ENCODE results near the gene DLG5. TPM values are rescaled to one million over a fixed set of nuclear protein-coding genes. Genes with fewer than 3 reads are reported as not detected.

DLG5 gene
- total RNA-seq, 1 donor from 2014 or later: 32.9 TPM

DNA sequence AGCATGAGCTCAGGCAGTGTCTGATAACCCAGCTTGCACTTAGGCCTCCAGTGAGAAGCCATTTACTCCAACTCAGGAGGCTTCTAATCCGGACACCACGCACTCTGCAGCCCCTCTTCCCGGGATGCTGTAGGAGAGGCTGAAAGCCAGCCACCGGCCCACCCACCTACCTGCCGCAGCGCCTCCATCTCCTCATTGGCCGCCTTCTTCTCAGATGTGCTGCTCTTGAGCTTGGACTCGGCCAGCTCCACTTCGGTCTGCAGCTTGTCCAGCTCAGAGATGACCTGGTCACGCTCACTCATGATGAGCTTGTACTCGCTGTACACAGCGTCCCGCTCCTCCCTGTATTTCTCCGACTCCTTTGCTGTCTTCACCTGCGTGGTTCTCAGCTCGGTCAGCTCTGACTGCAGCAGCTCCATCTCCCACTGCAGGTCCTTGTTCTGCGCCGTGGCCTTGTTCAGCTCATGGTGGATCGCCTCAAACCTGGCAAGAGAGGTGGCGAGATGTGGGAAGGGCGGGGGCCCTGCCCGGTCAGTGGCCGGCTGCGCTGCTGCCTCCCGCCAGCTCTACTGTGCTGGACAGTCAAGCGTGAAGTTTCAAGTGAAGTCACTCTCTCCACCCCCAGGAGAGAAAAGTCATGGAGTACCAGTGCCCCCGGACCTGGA lies 84.7 kb downstream of the DLG5 start:
- no peaks in the 10 kb centered on the region for H3K9me3 ChIP-seq
- H3K4me1 ChIP-seq: peaks cover 0 to 2% of the 10 kb centered on the region in 2 donors

DNA sequence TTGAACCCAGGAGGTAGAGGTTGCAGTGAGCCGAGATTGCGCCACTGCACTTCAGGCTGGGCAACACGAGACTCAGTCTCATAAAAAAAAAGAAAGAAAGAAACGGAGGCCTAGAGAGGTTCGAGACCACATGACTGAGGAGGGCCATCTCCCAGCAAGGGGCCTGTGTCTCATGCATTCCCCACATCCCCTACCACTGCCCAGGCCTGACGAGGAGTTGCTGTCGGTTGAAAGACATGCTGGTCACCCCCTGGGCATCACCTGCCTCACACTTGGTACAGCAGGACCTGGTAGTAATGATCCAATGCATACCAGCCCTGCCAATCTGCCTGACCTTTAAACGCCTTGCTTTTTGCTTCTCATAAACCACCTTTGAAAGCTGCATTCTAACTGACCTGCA lies 85.9 kb downstream of the DLG5 start:
- no peaks in the 10 kb centered on the region for H3K27me3 ChIP-seq
- H3K27ac ChIP-seq: no peak overlapping the region
- H3K36me3 ChIP-seq: peaks cover 39 to 60% of the 10 kb centered on the region in 2 donors
- intact Hi-C loops (cut with DNase I): no loop called here
- TF ChIP-seq, protein P1, sequence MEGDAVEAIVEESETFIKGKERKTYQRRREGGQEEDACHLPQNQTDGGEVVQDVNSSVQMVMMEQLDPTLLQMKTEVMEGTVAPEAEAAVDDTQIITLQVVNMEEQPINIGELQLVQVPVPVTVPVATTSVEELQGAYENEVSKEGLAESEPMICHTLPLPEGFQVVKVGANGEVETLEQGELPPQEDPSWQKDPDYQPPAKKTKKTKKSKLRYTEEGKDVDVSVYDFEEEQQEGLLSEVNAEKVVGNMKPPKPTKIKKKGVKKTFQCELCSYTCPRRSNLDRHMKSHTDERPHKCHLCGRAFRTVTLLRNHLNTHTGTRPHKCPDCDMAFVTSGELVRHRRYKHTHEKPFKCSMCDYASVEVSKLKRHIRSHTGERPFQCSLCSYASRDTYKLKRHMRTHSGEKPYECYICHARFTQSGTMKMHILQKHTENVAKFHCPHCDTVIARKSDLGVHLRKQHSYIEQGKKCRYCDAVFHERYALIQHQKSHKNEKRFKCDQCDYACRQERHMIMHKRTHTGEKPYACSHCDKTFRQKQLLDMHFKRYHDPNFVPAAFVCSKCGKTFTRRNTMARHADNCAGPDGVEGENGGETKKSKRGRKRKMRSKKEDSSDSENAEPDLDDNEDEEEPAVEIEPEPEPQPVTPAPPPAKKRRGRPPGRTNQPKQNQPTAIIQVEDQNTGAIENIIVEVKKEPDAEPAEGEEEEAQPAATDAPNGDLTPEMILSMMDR (IDR thresholded peaks at IDR 0.05): no peak
- no peak for DNase-seq (ENCODE audit: low spot score in 2 of 2)
- H3K4me3 ChIP-seq: no peak overlapping the region
- no peaks in the 10 kb centered on the region for H3K9me3 ChIP-seq
- H3K4me1 ChIP-seq: no peaks in the 10 kb centered on the region

More for the DNA sequence above, 84.7 kb downstream of the DLG5 start:
- TF ChIP-seq, protein P1 (IDR thresholded peaks at IDR 0.05): no peak
- Histone ChIP-seq H3K27ac (no peak overlapping the region), H3K36me3 (peaks cover 35 to 56% of the 10 kb centered on the region in 2 donors), H3K27me3 (no peaks in the 10 kb centered on the region), H3K4me3 (no peak overlapping the region)
- no peak for DNase-seq (ENCODE audit: low spot score in 2 of 2)
- intact Hi-C loops (cut with DNase I): no loop called here

DNA sequence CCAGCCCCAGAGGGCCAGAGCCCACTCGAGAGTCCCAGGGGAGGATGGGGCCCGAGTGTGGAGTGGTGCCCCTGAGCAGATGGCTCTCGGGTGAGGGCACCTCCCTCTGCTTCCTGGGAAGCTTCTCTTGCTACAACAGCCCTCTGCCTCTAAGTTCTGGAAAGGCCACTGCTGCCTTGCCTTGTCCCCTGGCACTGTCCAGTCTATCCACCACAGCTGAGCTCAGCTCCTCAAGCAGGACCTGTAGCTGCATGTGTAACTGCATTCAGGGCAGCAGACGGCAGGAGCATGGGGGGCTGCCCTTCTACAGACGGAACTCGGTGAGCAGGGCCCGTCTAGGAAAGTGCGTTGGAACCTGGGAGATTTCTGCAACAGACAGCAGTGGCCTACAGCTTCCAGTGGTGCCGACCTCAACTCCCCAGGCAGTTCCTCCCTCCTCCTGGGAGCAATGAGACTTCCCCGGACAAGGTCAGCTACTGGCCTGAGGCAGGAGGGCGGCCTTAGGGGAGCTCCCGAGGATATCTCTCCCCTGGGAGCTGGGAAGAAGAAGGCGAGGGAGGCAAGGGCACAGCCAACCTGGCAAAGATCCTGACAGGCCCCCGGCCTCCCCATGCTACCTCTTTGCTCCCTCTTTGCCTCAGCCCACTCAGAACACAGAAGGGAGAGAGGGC lies 88.5 kb downstream of the DLG5 start:
- TF ChIP-seq, protein P1 (IDR thresholded peaks at IDR 0.05): no peak
- Histone ChIP-seq H3K27ac (no peak overlapping the region), H3K4me3 (no peak overlapping the region), H3K27me3 (no peaks in the 10 kb centered on the region), H3K4me1 (no peaks in the 10 kb centered on the region), H3K9me3 (no peaks in the 10 kb centered on the region), H3K36me3 (peaks cover 58 to 74% of the 10 kb centered on the region in 2 donors)
- DNase-seq (ENCODE audit: low spot score in 2 of 2): no peak
- intact Hi-C loops (cut with DNase I): no loop called here

- H3K36me3 ChIP-seq: peaks cover 65 to 73% of the 10 kb centered on the region in 2 donors
- no peaks in the 10 kb centered on the region for H3K9me3 ChIP-seq
- H3K27me3 ChIP-seq: no peaks in the 10 kb centered on the region
- intact Hi-C loops (cut with DNase I): no loop called here
- TF ChIP-seq, protein P1 (IDR thresholded peaks at IDR 0.05): no peak
- H3K4me1 ChIP-seq: no peaks in the 10 kb centered on the region
- no peak overlapping the region for H3K27ac ChIP-seq
- no peak for DNase-seq (ENCODE audit: low spot score in 2 of 2)
- no peak overlapping the region for H3K4me3 ChIP-seq
Observed at GRCh38 chr10:77837248-77837924, 89.2 kb downstream of the DLG5 start.

DNA sequence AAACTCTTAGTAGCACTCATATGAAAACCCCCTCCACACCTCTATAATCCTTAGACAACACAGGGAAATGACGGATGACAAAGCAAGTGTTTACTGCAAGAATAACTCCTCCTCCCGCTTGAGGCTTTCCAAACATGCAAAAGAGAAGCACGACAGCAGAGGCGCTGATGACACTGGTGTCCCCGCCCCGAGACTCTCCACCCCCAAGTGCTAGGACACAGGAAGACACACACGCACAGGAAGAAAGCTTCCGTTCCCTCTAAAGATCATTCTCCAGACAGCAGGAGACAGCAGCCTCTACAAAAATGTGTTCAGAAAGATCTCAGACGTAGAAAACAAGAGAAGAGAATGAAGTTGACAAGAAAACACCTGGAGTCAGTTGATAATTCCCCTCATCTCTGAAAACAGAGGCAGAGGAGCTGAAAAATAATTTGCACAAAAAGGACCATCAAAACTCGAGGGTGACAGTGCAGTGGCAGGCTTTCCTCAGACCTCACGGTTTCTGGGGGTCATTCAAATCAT lies 90.2 kb downstream of the DLG5 start:
- Histone ChIP-seq H3K27me3 (no peaks in the 10 kb centered on the region), H3K27ac (no peak overlapping the region), H3K4me3 (no peak overlapping the region), H3K9me3 (no peaks in the 10 kb centered on the region), H3K36me3 (peaks cover 60 to 63% of the 10 kb centered on the region in 2 donors), H3K4me1 (no peaks in the 10 kb centered on the region)
- intact Hi-C loops (cut with DNase I): no loop called here
- TF ChIP-seq, protein P1 (IDR thresholded peaks at IDR 0.05): no peak
- DNase-seq (ENCODE audit: low spot score in 2 of 2): peak; percentile 35 to 73
